Glutamatergic neuron (in vitro differentiated cells): ENCODE measurements around the gene KLHDC7B. TPM values are rescaled to one million over a fixed set of nuclear protein-coding genes. Genes with fewer than 3 reads are reported as not detected.

Experiments
- DNase-seq: peaks from one replicate; pipeline ENCODE4 v3.0.0; 2022
- H3K27ac Mint-ChIP-seq: one replicate; pipeline ENCODE4 v1.8.0; 2020; ENCODE audit warnings: mild to moderate bottlenecking, mixed read lengths, inconsistent platforms; ENCODE audit not compliant: unreplicated experiment
- H3K27me3 Mint-ChIP-seq: one replicate; pipeline ENCODE4 v1.8.0; 2020; ENCODE audit warnings: mild to moderate bottlenecking, moderate library complexity, mixed read lengths, inconsistent platforms; ENCODE audit not compliant: unreplicated experiment
- H3K36me3 Mint-ChIP-seq: one replicate; pipeline ENCODE4 v1.8.0; 2020; ENCODE audit warnings: mild to moderate bottlenecking, mixed read lengths, inconsistent platforms; ENCODE audit not compliant: unreplicated experiment
- H3K4me1 Mint-ChIP-seq: one replicate; pipeline ENCODE4 v1.8.0; 2020; ENCODE audit warnings: mild to moderate bottlenecking, low read depth, mixed read lengths, inconsistent platforms; ENCODE audit not compliant: unreplicated experiment
- H3K4me3 Mint-ChIP-seq: one replicate; pipeline ENCODE4 v1.8.0; 2020; ENCODE audit warnings: mild to moderate bottlenecking, mixed read lengths, inconsistent platforms; ENCODE audit not compliant: unreplicated experiment
- H3K9me3 Mint-ChIP-seq: one replicate; pipeline ENCODE4 v1.8.0; 2020; ENCODE audit warnings: mild to moderate bottlenecking, moderate library complexity, mixed read lengths, inconsistent platforms; ENCODE audit not compliant: unreplicated experiment
- CTCF ChIP-seq: fragments of 200-600 bp; sonication (generic); IDR thresholded peaks from one replicate; pipeline ENCODE4 v1.5.0; 2021; ENCODE audit not compliant: partially characterized antibody, unreplicated experiment
- total RNA-seq: library from RNA; stranded (reverse); fragmentation: NEBNext Ultra II Directional; extraction: Animal tissue kit (Norgen Biotek cat#: 25700); gene quantifications from one replicate; pipeline ENCODE4 v1.2.1, GENCODE V29; 2021; ENCODE audit not compliant: unreplicated experiment

Gene KLHDC7B
- total RNA-seq, 1 donor from 2014 or later, result 0.12 TPM

GRCh38 chr22:50527921-50528681 lies 17.6 kb upstream of the KLHDC7B start:
- H3K27me3 Mint-ChIP-seq, result peaks cover 26% of the 10 kb centered on the region
- peak overlapping the region; percentile 78 for H3K4me3 Mint-ChIP-seq
- no peak for DNase-seq
- no peak for TF ChIP-seq CTCF
- H3K36me3 Mint-ChIP-seq, result peaks cover 5% of the 10 kb centered on the region
- peaks cover 12% of the 10 kb centered on the region for H3K4me1 Mint-ChIP-seq
- peak overlapping the region; percentile 57 for H3K27ac Mint-ChIP-seq
- H3K9me3 Mint-ChIP-seq, result peaks cover 15% of the 10 kb centered on the region

GRCh38 chr22:50528682-50529415 lies 16.9 kb upstream of the KLHDC7B start:
- no peak for TF ChIP-seq CTCF
- Mint-ChIP-seq H3K27ac (no peak overlapping the region), H3K9me3 (peaks cover 15% of the 10 kb centered on the region), H3K36me3 (peaks cover 5% of the 10 kb centered on the region), H3K27me3 (peaks cover 30% of the 10 kb centered on the region), H3K4me3 (no peak overlapping the region), H3K4me1 (peaks cover 12% of the 10 kb centered on the region)
- no peak for DNase-seq

- TF ChIP-seq CTCF, result no peak
- Mint-ChIP-seq H3K27ac (no peak overlapping the region), H3K4me1 (peaks cover 11% of the 10 kb centered on the region), H3K9me3 (peaks cover 14% of the 10 kb centered on the region), H3K36me3 (peaks cover 3% of the 10 kb centered on the region), H3K27me3 (peaks cover 28% of the 10 kb centered on the region), H3K4me3 (no peak overlapping the region)
- no peak for DNase-seq
Observed at GRCh38 chr22:50529416-50529896, 16.2 kb upstream of the KLHDC7B start.

GRCh38 chr22:50529897-50530579 lies 15.7 kb upstream of the KLHDC7B start, which contains the start of gene TYMP:
TYMP (minus strand) TSS chr22:50530012; CDS start chr22:50529709, 303 bp downstream.
- peak within 1 kb of the TSS; percentile 46 for H3K4me3 Mint-ChIP-seq
- H3K27me3 Mint-ChIP-seq, result peaks cover 25% of the 10 kb centered on the region
- peaks cover 10% of the 10 kb centered on the region for H3K9me3 Mint-ChIP-seq
- no peaks in the 10 kb centered on the region for H3K36me3 Mint-ChIP-seq
- TF ChIP-seq CTCF, result no peak
- no peak within 1 kb of the TSS for H3K27ac Mint-ChIP-seq
- peak; percentile 24 for DNase-seq
- H3K4me1 Mint-ChIP-seq, result peaks cover 8% of the 10 kb centered on the region

GRCh38 chr22:50530580-50530876 lies 15.2 kb upstream of the KLHDC7B start:
- TF ChIP-seq CTCF, result no peak
- peaks cover 25% of the 10 kb centered on the region for H3K27me3 Mint-ChIP-seq
- peak overlapping the region; percentile 46 for H3K4me3 Mint-ChIP-seq

More at GRCh38 chr22:50530580-50530876, 15.2 kb upstream of the KLHDC7B start:
- H3K27ac Mint-ChIP-seq, result no peak overlapping the region
- peaks cover 8% of the 10 kb centered on the region for H3K4me1 Mint-ChIP-seq
- DNase-seq, result no peak
- H3K9me3 Mint-ChIP-seq, result peaks cover 10% of the 10 kb centered on the region
- H3K36me3 Mint-ChIP-seq, result no peaks in the 10 kb centered on the region
